ENCODE measurements around the gene CCDC78. TPM values are rescaled to one million over a fixed set of nuclear protein-coding genes. Genes with fewer than 3 reads are reported as not detected.

CCDC78 gene
- total RNA-seq, 1 donor from 2014 or later = 0.85 TPM

GRCh38 chr16:695355-696089, 30.7 kb downstream of the CCDC78 start:
- H3K9me3 Mint-ChIP-seq (ENCODE audit: unreplicated experiment) = no peaks in the 10 kb centered on the region
- H3K36me3 Mint-ChIP-seq (ENCODE audit: low read depth, unreplicated experiment) = no peaks in the 10 kb centered on the region
- TF ChIP-seq CTCF (IDR thresholded peaks at IDR 0.05; ENCODE audit: unreplicated experiment) = no peak
- H3K4me1 Mint-ChIP-seq (ENCODE audit: unreplicated experiment) = no peaks in the 10 kb centered on the region
- no peak overlapping the region for H3K27ac Mint-ChIP-seq (ENCODE audit: unreplicated experiment)
- H3K4me3 Mint-ChIP-seq (ENCODE audit: unreplicated experiment) = no peak overlapping the region
- no peak for DNase-seq (ENCODE audit: low spot score)
- peaks cover 25% of the 10 kb centered on the region for H3K27me3 Mint-ChIP-seq (ENCODE audit: unreplicated experiment)

- Mint-ChIP-seq H3K27me3 (ENCODE audit: unreplicated experiment) (peaks cover 25% of the 10 kb centered on the region), H3K36me3 (ENCODE audit: low read depth, unreplicated experiment) (no peaks in the 10 kb centered on the region), H3K4me1 (ENCODE audit: unreplicated experiment) (no peaks in the 10 kb centered on the region), H3K9me3 (ENCODE audit: unreplicated experiment) (no peaks in the 10 kb centered on the region), H3K27ac (ENCODE audit: unreplicated experiment) (no peak overlapping the region), H3K4me3 (ENCODE audit: unreplicated experiment) (no peak overlapping the region)
- no peak for TF ChIP-seq CTCF (IDR thresholded peaks at IDR 0.05; ENCODE audit: unreplicated experiment)
- no peak for DNase-seq (ENCODE audit: low spot score)
Observed at GRCh38 chr16:694863-695354, 31.3 kb downstream of the CCDC78 start.

GRCh38 chr16:694187-694862, 31.9 kb downstream of the CCDC78 start:
- TF ChIP-seq CTCF (IDR thresholded peaks at IDR 0.05; ENCODE audit: unreplicated experiment) = no peak
- no peaks in the 10 kb centered on the region for H3K36me3 Mint-ChIP-seq (ENCODE audit: low read depth, unreplicated experiment)
- no peaks in the 10 kb centered on the region for H3K9me3 Mint-ChIP-seq (ENCODE audit: unreplicated experiment)
- peaks cover 2% of the 10 kb centered on the region for H3K4me1 Mint-ChIP-seq (ENCODE audit: unreplicated experiment)
- no peak for DNase-seq (ENCODE audit: low spot score)
- H3K4me3 Mint-ChIP-seq (ENCODE audit: unreplicated experiment) = no peak overlapping the region
- peaks cover 25% of the 10 kb centered on the region for H3K27me3 Mint-ChIP-seq (ENCODE audit: unreplicated experiment)
- no peak overlapping the region for H3K27ac Mint-ChIP-seq (ENCODE audit: unreplicated experiment)

- no peaks in the 10 kb centered on the region for H3K9me3 Mint-ChIP-seq (ENCODE audit: unreplicated experiment)
- H3K4me1 Mint-ChIP-seq (ENCODE audit: unreplicated experiment) = peaks cover 3% of the 10 kb centered on the region
- H3K27ac Mint-ChIP-seq (ENCODE audit: unreplicated experiment) = no peak overlapping the region
Observed at GRCh38 chr16:693766-694165, 32.5 kb downstream of the CCDC78 start.

More at GRCh38 chr16:693766-694165, 32.5 kb downstream of the CCDC78 start:
- H3K4me3 Mint-ChIP-seq (ENCODE audit: unreplicated experiment) = no peak overlapping the region
- DNase-seq (ENCODE audit: low spot score) = no peak
- peaks cover 27% of the 10 kb centered on the region for H3K27me3 Mint-ChIP-seq (ENCODE audit: unreplicated experiment)
- TF ChIP-seq CTCF (IDR thresholded peaks at IDR 0.05; ENCODE audit: unreplicated experiment) = no peak
- H3K36me3 Mint-ChIP-seq (ENCODE audit: low read depth, unreplicated experiment) = no peaks in the 10 kb centered on the region
